Measurements from ENCODE around the gene PPP1R16B.

- no peak for TF ChIP-seq CTCF (IDR thresholded peaks at IDR 0.05)
- no peak for TF ChIP-seq POLR2A (IDR thresholded peaks at IDR 0.05)
Observed at GRCh38 chr20:38889050-38889449, 83.6 kb downstream of the PPP1R16B start.

Data from right lobe of liver (tissue), 4 donors.